A549 (cell line): ENCODE results near the gene PGLYRP3.

Experiments used
- CHD4 ChIP-seq: fragments of 200-600 bp; sonication (generic); IDR thresholded peaks from 2 replicates; pipeline ENCODE4 v1.6.1; 2016; ENCODE audit warnings: antibody characterized with exemption, mild to moderate bottlenecking, borderline replicate concordance
- CTCF ChIP-seq: fragments of >200 bp; sonication (Bioruptor Twin); formaldehyde crosslinking; IDR thresholded peaks from 3 replicates; pipeline ENCODE4 v1.5.1; 2016
- EP300 ChIP-seq, 2 experiments: fragments of >200 bp; sonication (Bioruptor Twin); formaldehyde crosslinking; IDR thresholded peaks; 2 replicates in 1 of 2; 3 replicates in 1 of 2; pipeline ENCODE4 v1.6.1; 2016 to 2017
- JUN ChIP-seq, 2 experiments: fragments of >200 bp; sonication (Bioruptor Twin); formaldehyde crosslinking; IDR thresholded peaks; 2 replicates in 1 of 2; 3 replicates in 1 of 2; pipeline ENCODE4 v1.6.1; 2016 to 2017
- MYC ChIP-seq: IDR thresholded peaks from 2 replicates; pipeline ENCODE4 v1.6.1; 2012; ENCODE audit warnings: mild to moderate bottlenecking, inconsistent platforms, low read length, improper control_type of control experiment, borderline replicate concordance
- NR3C1 ChIP-seq: fragments of >200 bp; sonication (Bioruptor Twin); formaldehyde crosslinking; IDR thresholded peaks from 3 replicates; pipeline ENCODE4 v1.6.1; 2017
- POLR2A ChIP-seq: IDR thresholded peaks from 2 replicates; pipeline ENCODE4 v1.6.1; 2012; ENCODE audit warnings: mild to moderate bottlenecking, low read length
- RAD21 ChIP-seq, 2 experiments: fragments of >200 bp in 1 of 2; sonication (Bioruptor Twin) in 1 of 2; formaldehyde crosslinking in 1 of 2; IDR thresholded peaks in 1 of 2; conservative IDR thresholded peaks in 1 of 2; 2 replicates in 1 of 2; 3 replicates in 1 of 2; pipeline ENCODE4 v1.6.1; 2012 to 2018; ENCODE audit warnings: inconsistent platforms in 1 of 2
- RFX5 ChIP-seq: fragments of 450-650 bp; IDR thresholded peaks from 2 replicates; pipeline ENCODE4 v1.7.1; 2014; ENCODE audit warnings: antibody characterized with exemption, mild to moderate bottlenecking, moderate library complexity
- SMC3 ChIP-seq: fragments of >200 bp; sonication (Bioruptor Twin); formaldehyde crosslinking; IDR thresholded peaks from 3 replicates; pipeline ENCODE4 v1.6.1; 2018; ENCODE audit warnings: inconsistent platforms
- TF ChIP-seq, protein P1 (sequence below): fragments of 200-600 bp; sonication (generic); IDR thresholded peaks from 2 replicates; pipeline ENCODE4 v1.6.1; 2016; ENCODE audit warnings: antibody characterized with exemption, mild to moderate bottlenecking, moderate library complexity

DNA sequence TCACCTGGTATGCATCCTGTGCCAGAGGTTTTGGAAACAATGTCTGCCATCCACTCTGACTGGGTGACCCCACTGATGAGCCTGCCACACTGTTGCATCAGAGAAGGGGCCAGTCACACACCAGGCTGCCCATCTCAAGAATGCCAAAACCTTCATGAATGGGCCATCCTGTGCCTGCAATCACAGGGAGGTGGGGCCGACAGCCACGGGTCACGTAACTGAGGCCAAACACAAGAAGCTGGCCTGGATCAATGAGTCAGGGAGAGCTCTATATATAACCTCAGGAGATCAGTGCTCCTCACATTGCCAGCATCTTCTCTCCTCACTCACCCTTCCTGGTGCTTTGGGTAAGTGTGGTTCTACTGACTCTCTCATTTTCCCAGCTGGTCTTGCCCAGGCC lies 53.4 kb downstream of the PGLYRP3 start, which contains the start of gene LORICRIN:
- no peak for TF ChIP-seq RAD21 (conservative IDR thresholded peaks at IDR 0.05 in 1 of 2, IDR thresholded peaks at IDR 0.05 in 1 of 2)
- TF ChIP-seq CTCF = no peak
- TF ChIP-seq POLR2A = no peak
- no peak for TF ChIP-seq MYC
- no peak for TF ChIP-seq NR3C1
- no peak for TF ChIP-seq CHD4
- TF ChIP-seq, protein P1, sequence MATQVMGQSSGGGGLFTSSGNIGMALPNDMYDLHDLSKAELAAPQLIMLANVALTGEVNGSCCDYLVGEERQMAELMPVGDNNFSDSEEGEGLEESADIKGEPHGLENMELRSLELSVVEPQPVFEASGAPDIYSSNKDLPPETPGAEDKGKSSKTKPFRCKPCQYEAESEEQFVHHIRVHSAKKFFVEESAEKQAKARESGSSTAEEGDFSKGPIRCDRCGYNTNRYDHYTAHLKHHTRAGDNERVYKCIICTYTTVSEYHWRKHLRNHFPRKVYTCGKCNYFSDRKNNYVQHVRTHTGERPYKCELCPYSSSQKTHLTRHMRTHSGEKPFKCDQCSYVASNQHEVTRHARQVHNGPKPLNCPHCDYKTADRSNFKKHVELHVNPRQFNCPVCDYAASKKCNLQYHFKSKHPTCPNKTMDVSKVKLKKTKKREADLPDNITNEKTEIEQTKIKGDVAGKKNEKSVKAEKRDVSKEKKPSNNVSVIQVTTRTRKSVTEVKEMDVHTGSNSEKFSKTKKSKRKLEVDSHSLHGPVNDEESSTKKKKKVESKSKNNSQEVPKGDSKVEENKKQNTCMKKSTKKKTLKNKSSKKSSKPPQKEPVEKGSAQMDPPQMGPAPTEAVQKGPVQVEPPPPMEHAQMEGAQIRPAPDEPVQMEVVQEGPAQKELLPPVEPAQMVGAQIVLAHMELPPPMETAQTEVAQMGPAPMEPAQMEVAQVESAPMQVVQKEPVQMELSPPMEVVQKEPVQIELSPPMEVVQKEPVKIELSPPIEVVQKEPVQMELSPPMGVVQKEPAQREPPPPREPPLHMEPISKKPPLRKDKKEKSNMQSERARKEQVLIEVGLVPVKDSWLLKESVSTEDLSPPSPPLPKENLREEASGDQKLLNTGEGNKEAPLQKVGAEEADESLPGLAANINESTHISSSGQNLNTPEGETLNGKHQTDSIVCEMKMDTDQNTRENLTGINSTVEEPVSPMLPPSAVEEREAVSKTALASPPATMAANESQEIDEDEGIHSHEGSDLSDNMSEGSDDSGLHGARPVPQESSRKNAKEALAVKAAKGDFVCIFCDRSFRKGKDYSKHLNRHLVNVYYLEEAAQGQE = no peak
- no peak for TF ChIP-seq JUN (IDR thresholded peaks at IDR 0.05)
- TF ChIP-seq SMC3 = no peak
- TF ChIP-seq EP300 (IDR thresholded peaks at IDR 0.05) = no peak
- no peak for TF ChIP-seq RFX5
